Activated CD8-positive, alpha-beta memory T cell treated with anti-CD3 and anti-CD28 coated beads, Interleukin-2, amount 50 U/mL, for 1 hour (primary cell): ENCODE results near the gene ADPRM.
A peak's percentile ranks its signal among the peaks of the same experiment; 100 is the strongest.

ENCODE experiments used
- DNase-seq: peaks from one replicate; pipeline ENCODE4 v3.0.0-alpha.2; 2020; ENCODE audit errors: extremely low read depth

ADPRM gene

GRCh38 chr17:10741416-10742135, 44.2 kb downstream of the ADPRM start:
- DNase-seq, result no peak

- DNase-seq, result no peak
These were observed 45.0 kb downstream of the ADPRM start for GRCh38 chr17:10742431-10742830.

- DNase-seq, result no peak
These were observed 46.1 kb downstream of the ADPRM start for GRCh38 chr17:10743316-10744009.

GRCh38 chr17:10744501-10745000, 47.2 kb downstream of the ADPRM start:
- peak; percentile 5 for DNase-seq

- no peak for DNase-seq
These were observed 47.8 kb downstream of the ADPRM start for GRCh38 chr17:10745231-10745630.

GRCh38 chr17:10748531-10749181, 51.3 kb downstream of the ADPRM start:
- DNase-seq, result no peak

- DNase-seq, result no peak
These were observed 52.8 kb downstream of the ADPRM start for GRCh38 chr17:10750210-10750609.

- DNase-seq, result no peak
These were observed 54.2 kb downstream of the ADPRM start for GRCh38 chr17:10751563-10751962.

- DNase-seq, result no peak
These were observed 55.3 kb downstream of the ADPRM start for GRCh38 chr17:10752696-10753095.

- DNase-seq, result no peak
These were observed 56.7 kb downstream of the ADPRM start for GRCh38 chr17:10754109-10754508.

GRCh38 chr17:10754861-10755591, 57.6 kb downstream of the ADPRM start:
- no peak for DNase-seq

GRCh38 chr17:10755592-10756127, 58.3 kb downstream of the ADPRM start:
- DNase-seq, result no peak

GRCh38 chr17:10756185-10756584, 58.8 kb downstream of the ADPRM start:
- no peak for DNase-seq

- no peak for DNase-seq
These were observed 59.2 kb downstream of the ADPRM start for GRCh38 chr17:10756619-10757018.

GRCh38 chr17:10757067-10757466, 59.7 kb downstream of the ADPRM start:
- DNase-seq, result no peak

- DNase-seq, result no peak
These were observed 60.3 kb downstream of the ADPRM start for GRCh38 chr17:10757647-10758046.

- DNase-seq, result no peak
These were observed 60.7 kb downstream of the ADPRM start for GRCh38 chr17:10758062-10758461.
